H1 (cell line): ENCODE data around the gene TRIM28. TPM values are rescaled to one million over a fixed set of nuclear protein-coding genes. Genes with fewer than 3 reads are reported as not detected.

Experiments used
- CTCF ChIA-PET: fragments of 300-600 bp; sonication (Branson Sonifier 250); formaldehyde crosslinking; loops from one replicate; lab custom pipeline; 2021; ENCODE audit not compliant: partially characterized antibody; lab: Charles Lee
- POLR2A ChIA-PET: fragments of 300-600 bp; sonication (Branson Sonifier 250); formaldehyde crosslinking; loops from one replicate; lab custom pipeline; 2021; ENCODE audit warnings: inconsistent platforms; ENCODE audit not compliant: partially characterized antibody; lab: Charles Lee
- DNase-seq, 2 experiments: peaks; one replicate each; pipeline versions ENCODE4 v3.0.0 to v3.0.0-alpha.2; 2010 to 2022; ENCODE audit warnings: low spot score in 2 of 2, low read depth in 1 of 2, mixed read lengths in 1 of 2
- FAIRE-seq: peaks from 2 replicates; lab custom pipeline; 2011; peaks lifted over from hg19 to GRCh38; lab: Jason Lieb, UNC
- H2AFZ ChIP-seq: 2 replicates; pipeline ENCODE4 v1.8.1; 2012; ENCODE audit warnings: low read length, inconsistent platforms
- H2AK5ac ChIP-seq: 2 replicates; pipeline ENCODE4 v1.6.1; 2013; ENCODE audit warnings: low read depth, low read length
- H2BK120ac ChIP-seq: replicated peaks from 2 replicates; pipeline ENCODE3; 2013; ENCODE audit warnings: low read depth, low read length, inconsistent platforms
- H2BK12ac ChIP-seq: 2 replicates; pipeline ENCODE4 v1.6.1; 2013; ENCODE audit warnings: low read depth, low read length
- H2BK15ac ChIP-seq: 2 replicates; pipeline ENCODE4 v1.6.1; 2013; ENCODE audit warnings: low read length
- H2BK20ac ChIP-seq: 2 replicates; pipeline ENCODE4 v1.6.1; 2013; ENCODE audit warnings: low read length
- H2BK5ac ChIP-seq: 2 replicates; pipeline ENCODE4 v1.6.1; 2013; ENCODE audit warnings: low read depth, low read length
- H3K14ac ChIP-seq: 2 replicates; pipeline ENCODE4 v1.6.1; 2013; ENCODE audit warnings: inconsistent platforms; ENCODE audit not compliant: insufficient read length
- H3K18ac ChIP-seq: 2 replicates; pipeline ENCODE4 v1.6.1; 2013; ENCODE audit warnings: low read length; ENCODE audit errors: extremely low read depth
- H3K23ac ChIP-seq: 2 replicates; pipeline ENCODE4 v1.6.1; 2013; ENCODE audit warnings: inconsistent platforms; ENCODE audit not compliant: insufficient read length
- H3K23me2 ChIP-seq: 2 replicates; pipeline ENCODE4 v1.6.1; 2013; ENCODE audit warnings: low read depth, low read length
- H3K27ac ChIP-seq: 2 replicates; pipeline ENCODE4 v1.6.1; 2011; ENCODE audit warnings: low read depth, low read length, inconsistent platforms
- H3K27me3 ChIP-seq, 4 experiments: replicated peaks in 1 of 4; 1 replicate in 1 of 4; 2 replicates in 3 of 4; pipeline versions ENCODE4 v1.6.1 to v1.8.1; 2011 to 2013; ENCODE audit warnings: low read length in 3 of 4, mild to moderate bottlenecking in 3 of 4, inconsistent platforms in 2 of 4, mixed read lengths in 2 of 4, moderate library complexity in 1 of 4; ENCODE audit not compliant: control insufficient read depth in 3 of 4, insufficient read depth in 3 of 4; ENCODE audit errors: extremely low read depth in 1 of 4
- H3K36me3 ChIP-seq, 4 experiments: 2 replicates each; pipeline versions ENCODE4 v1.6.1 to v1.8.1; 2011 to 2013; ENCODE audit warnings: mild to moderate bottlenecking in 4 of 4, low read length in 3 of 4, moderate library complexity in 2 of 4, control low read depth in 1 of 4, inconsistent platforms in 1 of 4; ENCODE audit not compliant: insufficient read depth in 4 of 4, control insufficient read depth in 2 of 4
- H3K4ac ChIP-seq: replicated peaks from 2 replicates; pipeline ENCODE3; 2013; ENCODE audit warnings: low read length, low read depth, mixed read lengths, inconsistent platforms; ENCODE audit not compliant: insufficient read length
- H3K4me1 ChIP-seq, 4 experiments: replicated peaks in 1 of 4; 1 replicate in 1 of 4; 2 replicates in 3 of 4; pipeline versions ENCODE4 v1.6.1 to v1.8.1; 2011 to 2013; ENCODE audit warnings: low read length in 3 of 4, inconsistent platforms in 2 of 4, mixed read lengths in 1 of 4; ENCODE audit not compliant: insufficient read depth in 4 of 4, control insufficient read depth in 3 of 4
- H3K4me2 ChIP-seq, 2 experiments: 2 replicates each; pipeline versions ENCODE4 v1.6.1 to v1.8.1; 2011 to 2013; ENCODE audit warnings: low read depth in 2 of 2, low read length in 2 of 2, control low read depth in 1 of 2, inconsistent platforms in 1 of 2, mild to moderate bottlenecking in 1 of 2; ENCODE audit not compliant: insufficient read depth in 1 of 2
- H3K4me3 ChIP-seq, 4 experiments: fragments of 200-600, 300-600 bp in 1 of 4; sonication (generic), shearing (Covaris generic), sonication (Bioruptor Twin) in 1 of 4; 2 replicates each; pipeline versions ENCODE4 v1.5.1 to v1.8.1; 2011 to 2016; ENCODE audit warnings: low read length in 4 of 4, low read depth in 3 of 4, control low read depth in 2 of 4, inconsistent platforms in 2 of 4, mild to moderate bottlenecking in 2 of 4, mixed read lengths in 1 of 4, moderate library complexity in 1 of 4; ENCODE audit not compliant: insufficient read depth in 2 of 4; ENCODE audit errors: extremely low read depth in 1 of 4
- H3K56ac ChIP-seq: replicated peaks from 2 replicates; pipeline ENCODE3; 2013; ENCODE audit warnings: low read depth, mild to moderate bottlenecking, mixed read lengths, low read length, inconsistent platforms; ENCODE audit not compliant: insufficient read length
- H3K79me1 ChIP-seq: 2 replicates; pipeline ENCODE4 v1.6.1; 2013; ENCODE audit warnings: low read depth, low read length, control low read depth
- H3K79me2 ChIP-seq, 2 experiments: 2 replicates each; pipeline versions ENCODE4 v1.6.1 to v1.8.1; 2012 to 2013; ENCODE audit warnings: low read length in 2 of 2, mild to moderate bottlenecking in 2 of 2, inconsistent platforms in 1 of 2; ENCODE audit not compliant: insufficient read depth in 2 of 2, control insufficient read depth in 1 of 2
- H3K9ac ChIP-seq, 4 experiments: replicated peaks in 1 of 4; 1 replicate in 1 of 4; 2 replicates in 3 of 4; pipeline versions ENCODE4 v1.6.1 to v1.8.1; 2011 to 2013; ENCODE audit warnings: low read depth in 3 of 4, low read length in 3 of 4, control low read depth in 2 of 4, mild to moderate bottlenecking in 2 of 4, moderate library complexity in 2 of 4, inconsistent platforms in 1 of 4; ENCODE audit errors: extremely low read depth in 1 of 4
- H3K9me3 ChIP-seq, 2 experiments: 2 replicates each; pipeline versions ENCODE4 v1.6.1 to v1.8.1; 2012 to 2013; ENCODE audit warnings: mild to moderate bottlenecking in 2 of 2, moderate library complexity in 2 of 2, control low read depth in 1 of 2, inconsistent platforms in 1 of 2, low read depth in 1 of 2, low read length in 1 of 2, mixed read lengths in 1 of 2; ENCODE audit not compliant: insufficient read depth in 2 of 2
- H4K20me1 ChIP-seq, 2 experiments: replicated peaks in 1 of 2; 2 replicates each; pipeline versions ENCODE3 to v1.8.1; 2011 to 2013; ENCODE audit warnings: inconsistent platforms in 2 of 2, low read length in 2 of 2, mild to moderate bottlenecking in 1 of 2; ENCODE audit not compliant: insufficient read depth in 2 of 2, control insufficient read depth in 1 of 2
- H4K5ac ChIP-seq: 2 replicates; pipeline ENCODE4 v1.6.1; 2013; ENCODE audit warnings: low read length, low read depth, mixed read lengths, inconsistent platforms; ENCODE audit not compliant: insufficient read length
- H4K8ac ChIP-seq: 2 replicates; pipeline ENCODE4 v1.8.0; 2013; ENCODE audit warnings: mild to moderate bottlenecking, moderate library complexity, low read length, inconsistent platforms; ENCODE audit not compliant: insufficient read depth; ENCODE audit errors: extremely low read depth
- H4K91ac ChIP-seq: replicated peaks from 2 replicates; pipeline ENCODE3; 2013; ENCODE audit warnings: low read length, mixed read lengths, inconsistent platforms; ENCODE audit not compliant: insufficient read length
- JUN ChIP-seq: IDR thresholded peaks from 2 replicates; pipeline ENCODE4 v1.6.1; 2011; ENCODE audit warnings: low read depth, mild to moderate bottlenecking, improper control_type of control experiment, low read length
- SIX5 ChIP-seq: IDR thresholded peaks from 2 replicates; pipeline ENCODE4 v1.6.1; 2011; ENCODE audit warnings: mild to moderate bottlenecking, low read depth, low read length
- SP1 ChIP-seq: IDR thresholded peaks from 2 replicates; pipeline ENCODE4 v1.6.1; 2011; ENCODE audit warnings: low read depth, low read length
- polyA plus RNA-seq, 7 experiments: library from polyadenylated mRNA; depleted of rRNA in 3 of 7; stranded (reverse) in 5 of 7; unstranded in 2 of 7; fragments of >200 nt in 5 of 7; fragments of 200-250 nt in 2 of 7; gene quantifications; 1 replicate in 5 of 7; 2 replicates in 1 of 7; 4 replicates in 1 of 7; pipeline versions ENCODE4 v1.2.1 to v1.2.3, GENCODE V29; 2011 to 2013; ENCODE audit warnings: missing spikeins in 2 of 7, mixed read lengths in 2 of 7
- total RNA-seq: library from RNA; stranded (reverse); fragmentation: NEBNext Ultra II Directional; extraction: Animal tissue kit (Norgen Biotek cat#: 25700); gene quantifications from 2 replicates; pipeline ENCODE4 v1.2.1, GENCODE V29; 2021

The TRIM28 gene
- total and polyA plus RNA-seq, 2 of the 8 experiments (the other 6 are each of a cell fraction or from before 2014, with no cell fraction given): 1,433 to 1,442 TPM

DNA sequence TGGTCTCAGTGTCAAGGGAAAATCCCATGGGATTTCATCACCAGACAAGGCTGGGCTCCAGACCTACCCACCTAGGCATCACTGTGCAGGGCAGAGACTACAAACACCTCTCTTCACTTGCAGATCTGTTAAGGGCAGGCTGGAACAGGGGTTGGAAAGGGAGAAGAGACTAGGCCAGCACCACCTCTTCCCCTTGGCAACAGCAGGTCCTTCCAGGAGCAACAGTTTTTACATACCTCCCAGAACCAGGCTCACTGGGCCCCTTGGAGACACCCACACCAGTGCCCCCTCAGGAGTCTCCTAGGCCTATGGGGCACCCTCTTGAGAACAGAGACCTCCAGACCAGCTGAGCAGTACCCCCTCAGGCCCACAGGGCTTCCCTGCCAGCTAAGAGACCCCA is 17.1 kb downstream of the TRIM28 start:
- peaks cover 0 to 16% (median 6%) of the 10 kb centered on the region in 4 experiments; a peak in 4 of 7 replicates for H3K27me3 ChIP-seq
- peaks cover 7 to 19% of the 10 kb centered on the region in 2 experiments for H3K79me2 ChIP-seq
- TF ChIP-seq JUN (no peak), SP1 (no peak), SIX5 (no peak)
- H4K8ac ChIP-seq: no peak overlapping the region
- H3K9ac ChIP-seq: no peak overlapping the region
- ChIA-PET POLR2A (interaction anchor here (1.1 to 17.2 kb wide), 5 partner anchors 10 to 42 kb away, joined by 4 to 434 read pairs (median 80); partner anchors contain the start of genes CHMP2A, MZF1, SLC27A5 and TRIM28), CTCF (interaction anchor here (1.0 to 7.3 kb wide), 4 partner anchors 15 to 46 kb away, joined by 4 to 35 read pairs (median 10); partner anchors contain the start of gene ZBTB45)
- DNase-seq: no peak
- H2AK5ac ChIP-seq: no peak overlapping the region
- H3K4me2 ChIP-seq: no peak overlapping the region; a peak in 1 of 4 replicates
- H4K5ac ChIP-seq: no peak overlapping the region
- H3K4me1 ChIP-seq: peaks cover 0 to 35% (median 15%) of the 10 kb centered on the region in 4 experiments; a peak in 6 of 7 replicates
- H3K23me2 ChIP-seq: peaks cover 26% of the 10 kb centered on the region
- H3K27ac ChIP-seq: no peak overlapping the region
- 0 out of 2 replicates have a peak overlapping the region, but pooled peaks have one; percentile 2 for H2BK12ac ChIP-seq
- peaks cover 6 to 12% (median 10%) of the 10 kb centered on the region in 4 experiments for H3K36me3 ChIP-seq
- no peak overlapping the region for H4K91ac ChIP-seq
- no peak overlapping the region for H3K14ac ChIP-seq
- FAIRE-seq: no peak
- no peak overlapping the region for H3K23ac ChIP-seq
- no peaks in the 10 kb centered on the region; the same call in 1 of the 2 replicates for H3K79me1 ChIP-seq
- H4K20me1 ChIP-seq: peaks cover 0 to 7% of the 10 kb centered on the region in 2 experiments
- H2BK5ac ChIP-seq: no peak overlapping the region
- H2BK120ac ChIP-seq: no peak overlapping the region
- H2BK20ac ChIP-seq: no peak overlapping the region
- H3K18ac ChIP-seq: no peak overlapping the region
- H2BK15ac ChIP-seq: no peak overlapping the region
- no peak overlapping the region for H2AFZ ChIP-seq
- H3K4ac ChIP-seq: no peak overlapping the region
- H3K56ac ChIP-seq: no peak overlapping the region
- H3K9me3 ChIP-seq: no peaks in the 10 kb centered on the region
- H3K4me3 ChIP-seq: no peak overlapping the region
